ENCODE measurements around the gene SFMBT1. TPM values are rescaled to one million over a fixed set of nuclear protein-coding genes. Genes with fewer than 3 reads are reported as not detected.

Gene SFMBT1
- total RNA-seq, 1 experiment from 2014 or later: 14.8 TPM

- ATAC-seq (no peak), DNase-seq (ENCODE audit: low read depth, low spot score) (no peak)
- Histone ChIP-seq H3K4me1 (ENCODE audit: control insufficient read depth in 1 of 2, insufficient read depth in 2 of 2, low read length in 2 of 2) (no peaks in the 10 kb centered on the region; a peak in 1 of 4 replicates), H4K20me1 (ENCODE audit: insufficient read depth) (no peaks in the 10 kb centered on the region), H3K79me2 (ENCODE audit: insufficient read depth, low read length) (0 out of 2 replicates have a peak, but pooled peaks cover 3% of the 10 kb centered on the region), H3K27ac (ENCODE audit: low read depth, low read length) (no peak overlapping the region), H2AFZ (ENCODE audit: low read depth, low read length, poor library complexity, severe bottlenecking) (no peak overlapping the region), H3K4me2 (ENCODE audit: low read length) (no peak overlapping the region), H3K4me3 (replicated peaks in 1 of 2; ENCODE audit: low read depth in 1 of 2, low read length in 2 of 2) (no peak overlapping the region), H3K9me2 (ENCODE audit: insufficient read depth) (no peaks in the 10 kb centered on the region), H3K9ac (ENCODE audit: low read length) (no peak overlapping the region), H3K27me3 (ENCODE audit: insufficient read depth, low read length) (no peaks in the 10 kb centered on the region), H3K36me3 (ENCODE audit: control insufficient read depth in 1 of 2, insufficient read depth in 2 of 2, low read length in 2 of 2) (no peaks in the 10 kb centered on the region), H3K9me3 (ENCODE audit: control insufficient read depth in 1 of 2, insufficient read depth in 1 of 2, low read depth in 1 of 2, low read length in 2 of 2) (no peaks in the 10 kb centered on the region)
- BruUV-seq (replicated peaks): no TSS peak
- ChIA-PET POLR2A (no interaction called here), CTCF (no interaction called here), RAD21 (ENCODE audit: low non-redundant PET in 1 of 2, low total read pairs in 2 of 2, uncharacterized antibody in 2 of 2, unreplicated experiment in 2 of 2) (no interaction called here)
- intact Hi-C loops (cut with micrococcal nuclease): no loop called here
- no peak for TF ChIP-seq SIN3A (IDR thresholded peaks at IDR 0.05; ENCODE audit: low read depth)
- TF ChIP-seq FOSL1 (IDR thresholded peaks at IDR 0.05; ENCODE audit: low read depth): no peak
- TF ChIP-seq CEBPB (IDR thresholded peaks at IDR 0.05; ENCODE audit: low read depth): no peak
- TF ChIP-seq CTCF (IDR thresholded peaks at IDR 0.05 in 2 of 3, conservative IDR thresholded peaks at IDR 0.05 in 1 of 3; ENCODE audit: borderline replicate concordance in 1 of 3, insufficient read depth in 1 of 3, low read depth in 2 of 3, low read length in 2 of 3): no peak
- no peak for TF ChIP-seq MAX (IDR thresholded peaks at IDR 0.05)
- TF ChIP-seq ZBTB33 (IDR thresholded peaks at IDR 0.05; ENCODE audit: extremely low read depth, insufficient replicate concordance, low read length): no peak
- no peak for TF ChIP-seq POLR2AphosphoS5 (IDR thresholded peaks at IDR 0.05; ENCODE audit: low read depth, low read length)
- TF ChIP-seq TCF7L2 (IDR thresholded peaks at IDR 0.05; ENCODE audit: borderline replicate concordance, extremely low read depth, insufficient read depth, insufficient read length): no peak
- TF ChIP-seq POLR2A (IDR thresholded peaks at IDR 0.05; ENCODE audit: borderline replicate concordance, extremely low read depth, insufficient read depth, insufficient read length): no peak
- TF ChIP-seq ZNF274 (IDR thresholded peaks at IDR 0.05; ENCODE audit: low read depth, low read length): no peak
- TF ChIP-seq EZH2 (IDR thresholded peaks at IDR 0.05): no peak
- no peak for TF ChIP-seq ELF1 (IDR thresholded peaks at IDR 0.05; ENCODE audit: borderline replicate concordance, low read depth)
- TF ChIP-seq ZFX (IDR thresholded peaks at IDR 0.05): no peak
- no peak for TF ChIP-seq ATF3 (IDR thresholded peaks at IDR 0.05)
- TF ChIP-seq RAD21 (IDR thresholded peaks at IDR 0.05; ENCODE audit: low read depth): no peak
- no peak for TF ChIP-seq SRF (IDR thresholded peaks at IDR 0.05; ENCODE audit: low read depth)
- no peak for TF ChIP-seq SP1 (IDR thresholded peaks at IDR 0.05; ENCODE audit: low read depth)
- TF ChIP-seq EZH2phosphoT487 (IDR thresholded peaks at IDR 0.05; ENCODE audit: borderline replicate concordance): no peak
- TF ChIP-seq REST (IDR thresholded peaks at IDR 0.05; ENCODE audit: low read depth): no peak
Measured at GRCh38 chr3:52870471-52870870, 175.4 kb downstream of the SFMBT1 start.
